Measurements from ENCODE around the gene CFTR. TPM values are rescaled to one million over a fixed set of nuclear protein-coding genes. Genes with fewer than 3 reads are reported as not detected.

Gene CFTR
- total RNA-seq, 1 experiment from 2014 or later: not detected

- no peak overlapping the region for H3K27ac ChIP-seq
- DNase-seq: no peak
- H3K4me1 ChIP-seq: no peaks in the 10 kb centered on the region
- H3K4me3 ChIP-seq: no peak overlapping the region
- H3K36me3 ChIP-seq: no peaks in the 10 kb centered on the region
- H3K9me3 ChIP-seq (replicated peaks): no peaks in the 10 kb centered on the region
- peaks cover 6% of the 10 kb centered on the region; the same call in 1 of the 2 replicates for H3K27me3 ChIP-seq
Measured at GRCh38 chr7:117664047-117664446, 184.2 kb downstream of the CFTR start.

GRCh38 chr7:117665368-117665767 is 185.5 kb downstream of the CFTR start:
- no peaks in the 10 kb centered on the region for H3K4me1 ChIP-seq
- H3K27me3 ChIP-seq: peaks cover 8% of the 10 kb centered on the region; the same call in 1 of the 2 replicates
- H3K9me3 ChIP-seq (replicated peaks): no peaks in the 10 kb centered on the region
- no peaks in the 10 kb centered on the region for H3K36me3 ChIP-seq
- H3K27ac ChIP-seq: no peak overlapping the region
- no peak for DNase-seq
- no peak overlapping the region for H3K4me3 ChIP-seq

GRCh38 chr7:117666031-117666430 is 186.2 kb downstream of the CFTR start:
- H3K4me3 ChIP-seq: no peak overlapping the region
- peaks cover 8% of the 10 kb centered on the region; the same call in 1 of the 2 replicates for H3K27me3 ChIP-seq
- no peaks in the 10 kb centered on the region for H3K9me3 ChIP-seq (replicated peaks)
- no peak for DNase-seq
- no peaks in the 10 kb centered on the region for H3K36me3 ChIP-seq
- H3K4me1 ChIP-seq: no peaks in the 10 kb centered on the region
- H3K27ac ChIP-seq: no peak overlapping the region

- no peaks in the 10 kb centered on the region for H3K4me1 ChIP-seq
- DNase-seq: no peak
- H3K9me3 ChIP-seq (replicated peaks): no peaks in the 10 kb centered on the region
- no peaks in the 10 kb centered on the region for H3K36me3 ChIP-seq
- H3K27ac ChIP-seq: no peak overlapping the region
- H3K27me3 ChIP-seq: peaks cover 8% of the 10 kb centered on the region; the same call in 1 of the 2 replicates
- H3K4me3 ChIP-seq: no peak overlapping the region
Measured at GRCh38 chr7:117666689-117667088, 186.9 kb downstream of the CFTR start.

- H3K27ac ChIP-seq: no peak overlapping the region
- no peaks in the 10 kb centered on the region for H3K9me3 ChIP-seq (replicated peaks)
Measured at GRCh38 chr7:117667456-117667855, 187.6 kb downstream of the CFTR start.

GRCh38 chr7:117669818-117670217 is 190.0 kb downstream of the CFTR start:
- Histone ChIP-seq H3K4me1 (no peaks in the 10 kb centered on the region), H3K9me3 (replicated peaks) (no peaks in the 10 kb centered on the region), H3K4me3 (no peak overlapping the region), H3K27me3 (peaks cover 11% of the 10 kb centered on the region; the same call in 1 of the 2 replicates), H3K27ac (no peak overlapping the region), H3K36me3 (no peaks in the 10 kb centered on the region)
- DNase-seq: no peak

More at GRCh38 chr7:117667456-117667855, 187.6 kb downstream of the CFTR start:
- Histone ChIP-seq H3K4me3 (no peak overlapping the region), H3K27me3 (peaks cover 11% of the 10 kb centered on the region; the same call in 1 of the 2 replicates), H3K36me3 (no peaks in the 10 kb centered on the region), H3K4me1 (no peaks in the 10 kb centered on the region)
- no peak for DNase-seq

- no peak overlapping the region for H3K27ac ChIP-seq
- no peaks in the 10 kb centered on the region for H3K36me3 ChIP-seq
- peaks cover 6% of the 10 kb centered on the region; the same call in 1 of the 2 replicates for H3K27me3 ChIP-seq
- no peaks in the 10 kb centered on the region for H3K4me1 ChIP-seq
- no peak overlapping the region for H3K4me3 ChIP-seq
- no peaks in the 10 kb centered on the region for H3K9me3 ChIP-seq (replicated peaks)
- DNase-seq: no peak
Measured at GRCh38 chr7:117672453-117672852, 192.6 kb downstream of the CFTR start.

- Histone ChIP-seq H3K4me1 (no peaks in the 10 kb centered on the region), H3K36me3 (no peaks in the 10 kb centered on the region), H3K4me3 (no peak overlapping the region), H3K9me3 (replicated peaks) (no peaks in the 10 kb centered on the region), H3K27me3 (peaks cover 6% of the 10 kb centered on the region; the same call in 1 of the 2 replicates), H3K27ac (no peak overlapping the region)
- no peak for DNase-seq
Measured at GRCh38 chr7:117673367-117673766, 193.5 kb downstream of the CFTR start.

- H3K4me3 ChIP-seq: no peak overlapping the region
- no peaks in the 10 kb centered on the region for H3K36me3 ChIP-seq
- H3K4me1 ChIP-seq: no peaks in the 10 kb centered on the region
- H3K27ac ChIP-seq: no peak overlapping the region
- H3K9me3 ChIP-seq (replicated peaks): no peaks in the 10 kb centered on the region
- peak in 1 of 2 experiments; percentile 42 for DNase-seq
- peaks cover 6% of the 10 kb centered on the region; the same call in 1 of the 2 replicates for H3K27me3 ChIP-seq
Measured at GRCh38 chr7:117673839-117674238, 194.0 kb downstream of the CFTR start.

GRCh38 chr7:117674617-117675016 is 194.8 kb downstream of the CFTR start:
- Histone ChIP-seq H3K27me3 (peaks cover 3% of the 10 kb centered on the region; the same call in 1 of the 2 replicates), H3K4me3 (no peak overlapping the region), H3K36me3 (no peaks in the 10 kb centered on the region), H3K9me3 (replicated peaks) (no peaks in the 10 kb centered on the region), H3K4me1 (no peaks in the 10 kb centered on the region), H3K27ac (no peak overlapping the region)
- no peak for DNase-seq

- no peaks in the 10 kb centered on the region for H3K4me1 ChIP-seq
- no peak overlapping the region for H3K27ac ChIP-seq
- H3K27me3 ChIP-seq: peaks cover 3% of the 10 kb centered on the region; the same call in 1 of the 2 replicates
- DNase-seq: no peak
- no peak overlapping the region for H3K4me3 ChIP-seq
- no peaks in the 10 kb centered on the region for H3K36me3 ChIP-seq
- no peaks in the 10 kb centered on the region for H3K9me3 ChIP-seq (replicated peaks)
Measured at GRCh38 chr7:117675497-117676435, 195.9 kb downstream of the CFTR start.

- peaks cover 4% of the 10 kb centered on the region for H3K27me3 ChIP-seq
- no peak overlapping the region for H3K27ac ChIP-seq
- DNase-seq: no peak
- H3K4me3 ChIP-seq: no peak overlapping the region
- H3K9me3 ChIP-seq (replicated peaks): no peaks in the 10 kb centered on the region
- H3K4me1 ChIP-seq: no peaks in the 10 kb centered on the region
- H3K36me3 ChIP-seq: no peaks in the 10 kb centered on the region
Measured at GRCh38 chr7:117679120-117679519, 199.3 kb downstream of the CFTR start.

- H3K9me3 ChIP-seq (replicated peaks): no peaks in the 10 kb centered on the region
- H3K27ac ChIP-seq: no peak overlapping the region
- H3K4me3 ChIP-seq: no peak overlapping the region
- no peaks in the 10 kb centered on the region for H3K4me1 ChIP-seq
- H3K27me3 ChIP-seq: peaks cover 7% of the 10 kb centered on the region
- H3K36me3 ChIP-seq: no peaks in the 10 kb centered on the region
- no peak for DNase-seq
Measured at GRCh38 chr7:117682681-117683385, 203.0 kb downstream of the CFTR start.

GRCh38 chr7:117683430-117684175 is 203.8 kb downstream of the CFTR start:
- Histone ChIP-seq H3K36me3 (no peaks in the 10 kb centered on the region), H3K27ac (no peak overlapping the region), H3K4me3 (no peak overlapping the region), H3K27me3 (peaks cover 7% of the 10 kb centered on the region), H3K4me1 (no peaks in the 10 kb centered on the region), H3K9me3 (replicated peaks) (no peaks in the 10 kb centered on the region)
- DNase-seq: no peak
